ENCODE data around the gene EIF4B. TPM values are rescaled to one million over a fixed set of nuclear protein-coding genes. Genes with fewer than 3 reads are reported as not detected.

The EIF4B gene
- total RNA-seq, 1 experiment from 2014 or later, result 445 TPM

DNA sequence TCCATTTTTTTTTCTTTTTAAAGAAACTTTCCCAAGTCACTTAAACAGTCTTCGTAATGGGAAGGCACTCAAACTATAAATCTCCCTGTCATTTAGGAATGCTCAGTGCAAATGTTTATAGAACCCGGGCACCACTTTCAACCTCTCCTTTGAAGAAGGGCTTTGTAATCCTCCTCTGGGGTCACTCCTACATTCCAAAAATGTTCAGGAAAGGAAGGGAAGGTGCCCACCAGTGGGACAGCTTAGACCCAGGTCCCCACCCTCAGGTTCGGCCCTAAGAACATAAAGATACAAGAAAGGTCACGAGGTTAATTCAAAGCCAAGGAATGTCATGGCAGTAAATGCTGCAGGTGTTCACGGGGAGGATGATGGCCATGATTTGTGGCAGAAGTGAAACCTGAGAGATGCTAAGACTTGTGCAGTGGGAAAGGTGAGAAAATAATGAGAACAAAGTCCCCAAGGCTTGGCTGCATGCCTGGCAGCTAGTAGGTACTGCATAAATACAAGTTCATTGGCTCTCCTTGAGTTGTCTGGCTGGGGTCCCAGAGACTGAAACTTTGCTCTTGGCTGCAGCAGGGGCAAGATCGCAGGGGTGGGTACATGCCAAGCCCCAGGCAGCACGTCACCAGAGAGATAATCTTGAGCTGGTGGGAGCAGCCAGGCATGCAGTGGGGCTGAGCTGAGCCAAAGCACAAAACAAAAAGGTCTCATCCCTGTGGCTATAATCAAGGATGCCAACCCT lies 36.3 kb upstream of the EIF4B start:
- CTCF ChIA-PET, result interaction anchor here (0.5 to 2.6 kb wide), 9 partner anchors 11 to 1570 kb away, joined by 3 to 16 read pairs (median 4); partner anchors contain the start of genes KRT18 and KRT8
- Mint-ChIP-seq H3K27ac (ENCODE audit: unreplicated experiment) (peak overlapping the region; percentile 98), H3K9me3 (ENCODE audit: unreplicated experiment) (no peaks in the 10 kb centered on the region), H3K4me3 (ENCODE audit: unreplicated experiment) (peak overlapping the region; percentile 69), H3K4me1 (ENCODE audit: low read depth, unreplicated experiment) (peaks cover 55% of the 10 kb centered on the region), H3K36me3 (ENCODE audit: insufficient read depth, unreplicated experiment) (peaks cover 47% of the 10 kb centered on the region), H3K27me3 (ENCODE audit: insufficient read depth, unreplicated experiment) (no peaks in the 10 kb centered on the region)
- peak; percentile 93 to 96 for DNase-seq
- Histone ChIP-seq H3K36me3 (ENCODE audit: control insufficient read depth, insufficient read depth, low read length) (no peaks in the 10 kb centered on the region), H3K4me3 (ENCODE audit: low read depth, low read length) (no peak overlapping the region), H3K4me1 (peaks cover 70% of the 10 kb centered on the region), H3K27me3 (replicated peaks; ENCODE audit: control insufficient read depth, insufficient read depth, low read length) (no peaks in the 10 kb centered on the region), H3K9me3 (no peaks in the 10 kb centered on the region)
- intact Hi-C loops (cut with micrococcal nuclease; ENCODE audit: unreplicated experiment), result loop anchor here (1.0 kb wide), 3 partner anchors 25 to 65 kb away; partner anchors contain the start of gene KRT8
- TF ChIP-seq, protein P1, sequence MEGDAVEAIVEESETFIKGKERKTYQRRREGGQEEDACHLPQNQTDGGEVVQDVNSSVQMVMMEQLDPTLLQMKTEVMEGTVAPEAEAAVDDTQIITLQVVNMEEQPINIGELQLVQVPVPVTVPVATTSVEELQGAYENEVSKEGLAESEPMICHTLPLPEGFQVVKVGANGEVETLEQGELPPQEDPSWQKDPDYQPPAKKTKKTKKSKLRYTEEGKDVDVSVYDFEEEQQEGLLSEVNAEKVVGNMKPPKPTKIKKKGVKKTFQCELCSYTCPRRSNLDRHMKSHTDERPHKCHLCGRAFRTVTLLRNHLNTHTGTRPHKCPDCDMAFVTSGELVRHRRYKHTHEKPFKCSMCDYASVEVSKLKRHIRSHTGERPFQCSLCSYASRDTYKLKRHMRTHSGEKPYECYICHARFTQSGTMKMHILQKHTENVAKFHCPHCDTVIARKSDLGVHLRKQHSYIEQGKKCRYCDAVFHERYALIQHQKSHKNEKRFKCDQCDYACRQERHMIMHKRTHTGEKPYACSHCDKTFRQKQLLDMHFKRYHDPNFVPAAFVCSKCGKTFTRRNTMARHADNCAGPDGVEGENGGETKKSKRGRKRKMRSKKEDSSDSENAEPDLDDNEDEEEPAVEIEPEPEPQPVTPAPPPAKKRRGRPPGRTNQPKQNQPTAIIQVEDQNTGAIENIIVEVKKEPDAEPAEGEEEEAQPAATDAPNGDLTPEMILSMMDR (IDR thresholded peaks at IDR 0.05; ENCODE audit: insufficient read depth in 1 of 2, low read depth in 1 of 2, low read length in 1 of 2, severe bottlenecking in 1 of 2, unreplicated experiment in 1 of 2), result no peak
- no TSS peak for BruUV-seq (replicated peaks)
- POLR2A ChIA-PET, result interaction anchor here (0.5 to 5.4 kb wide), 20 partner anchors 14 to 85 kb away, joined by 3 to 94 read pairs (median 4); partner anchors contain the start of genes EIF4B, KRT18 and KRT8

DNA sequence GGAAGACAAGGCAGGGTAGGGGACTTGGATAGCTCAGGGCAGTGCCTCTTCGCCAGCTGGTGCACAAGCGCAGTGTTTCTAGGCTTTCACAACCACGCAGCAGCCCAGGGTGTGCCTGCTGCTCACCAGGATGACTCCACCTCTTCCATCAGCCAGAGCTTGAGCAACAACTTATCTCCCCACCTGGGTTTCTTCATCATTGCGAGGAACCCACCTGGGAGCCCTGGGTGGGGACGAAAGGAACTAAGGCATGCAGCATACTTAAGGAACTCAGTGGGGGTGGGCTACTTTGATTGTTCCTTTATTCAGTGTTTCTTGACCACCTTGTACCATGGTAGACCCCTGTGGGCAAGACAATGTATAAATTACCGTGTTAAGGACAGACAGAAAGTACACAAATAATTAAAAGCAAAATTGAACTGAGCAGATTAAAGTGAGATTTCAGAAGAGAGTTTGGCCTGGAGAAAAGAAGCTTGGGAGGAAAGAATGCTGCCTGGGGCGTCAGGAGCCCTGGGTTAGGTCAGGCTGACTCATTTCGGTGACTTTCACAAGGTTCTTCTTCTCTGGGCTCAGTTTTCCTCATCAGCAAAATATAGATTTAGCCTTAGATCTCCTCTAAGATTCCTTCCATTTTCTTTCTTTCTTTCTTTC lies 34.5 kb upstream of the EIF4B start:
- TSS peak; percentile 27 for BruUV-seq (replicated peaks)
- TF ChIP-seq, protein P1 (IDR thresholded peaks at IDR 0.05; ENCODE audit: insufficient read depth in 1 of 2, low read depth in 1 of 2, low read length in 1 of 2, severe bottlenecking in 1 of 2, unreplicated experiment in 1 of 2), result no peak
- peak overlapping the region; percentile 60 for H3K4me3 Mint-ChIP-seq (ENCODE audit: unreplicated experiment)
- intact Hi-C loops (cut with micrococcal nuclease; ENCODE audit: unreplicated experiment), result no loop called here
- Histone ChIP-seq H3K9me3 (no peaks in the 10 kb centered on the region), H3K36me3 (ENCODE audit: control insufficient read depth, insufficient read depth, low read length) (no peaks in the 10 kb centered on the region), H3K4me1 (peaks cover 81% of the 10 kb centered on the region), H3K27me3 (replicated peaks; ENCODE audit: control insufficient read depth, insufficient read depth, low read length) (no peaks in the 10 kb centered on the region), H3K4me3 (ENCODE audit: low read depth, low read length) (no peak overlapping the region)
- H3K4me1 Mint-ChIP-seq (ENCODE audit: low read depth, unreplicated experiment), result peaks cover 67% of the 10 kb centered on the region
- H3K27ac Mint-ChIP-seq (ENCODE audit: unreplicated experiment), result peak overlapping the region; percentile 98
- peak; percentile 91 to 94 for DNase-seq
- peaks cover 49% of the 10 kb centered on the region for H3K36me3 Mint-ChIP-seq (ENCODE audit: insufficient read depth, unreplicated experiment)
- CTCF ChIA-PET, result interaction anchor here (0.8 to 1.8 kb wide), 7 partner anchors 9 to 67 kb away, joined by 3 to 11 read pairs (median 8); partner anchors contain the start of genes EIF4B and KRT8
- POLR2A ChIA-PET, result interaction anchor here (0.7 to 5.4 kb wide), 11 partner anchors 15 to 79 kb away, joined by 3 to 94 read pairs (median 7); partner anchors contain the start of genes KRT18 and KRT8
- no peaks in the 10 kb centered on the region for H3K27me3 Mint-ChIP-seq (ENCODE audit: insufficient read depth, unreplicated experiment)
- H3K9me3 Mint-ChIP-seq (ENCODE audit: unreplicated experiment), result no peaks in the 10 kb centered on the region

DNA sequence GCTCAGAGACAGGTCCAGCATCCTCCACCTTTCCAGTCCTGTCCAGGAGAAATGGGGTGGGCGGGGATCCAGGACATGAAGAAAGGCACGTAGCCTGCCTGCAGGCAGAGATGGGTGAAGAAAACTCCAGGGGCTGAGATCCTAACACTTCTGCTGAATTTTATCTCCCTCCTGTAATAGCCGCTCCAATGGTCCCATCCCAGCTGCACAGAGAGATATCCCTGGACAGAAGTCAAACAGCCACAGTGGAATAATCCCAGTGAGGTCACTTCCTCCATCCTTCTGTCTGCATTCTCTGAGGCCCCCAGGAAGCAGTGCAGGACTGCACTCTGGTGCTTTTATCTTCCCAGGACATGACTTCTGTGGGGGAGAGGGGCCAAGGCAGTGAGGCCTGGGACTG lies 31.1 kb upstream of the EIF4B start:
- peaks cover 80% of the 10 kb centered on the region for H3K4me1 Mint-ChIP-seq (ENCODE audit: low read depth, unreplicated experiment)
- BruUV-seq (replicated peaks), result no TSS peak
- H3K27me3 ChIP-seq (replicated peaks; ENCODE audit: control insufficient read depth, insufficient read depth, low read length), result no peaks in the 10 kb centered on the region
- intact Hi-C loops (cut with micrococcal nuclease; ENCODE audit: unreplicated experiment), result no loop called here
- no peak overlapping the region for H3K4me3 ChIP-seq (ENCODE audit: low read depth, low read length)
- peak overlapping the region; percentile 83 for H3K27ac Mint-ChIP-seq (ENCODE audit: unreplicated experiment)
- TF ChIP-seq, protein P1 (IDR thresholded peaks at IDR 0.05; ENCODE audit: insufficient read depth in 1 of 2, low read depth in 1 of 2, low read length in 1 of 2, severe bottlenecking in 1 of 2, unreplicated experiment in 1 of 2), result no peak
- H3K36me3 ChIP-seq (ENCODE audit: control insufficient read depth, insufficient read depth, low read length), result no peaks in the 10 kb centered on the region
- H3K4me1 ChIP-seq, result peaks cover 80% of the 10 kb centered on the region
- no peaks in the 10 kb centered on the region for H3K9me3 ChIP-seq
- ChIA-PET POLR2A (interaction anchor here (1.0 to 1.2 kb wide), 2 partner anchors 50 to 71 kb away, joined by 4 to 12 read pairs; partner anchors contain the start of gene KRT8), CTCF (interaction anchor here (1.9 kb wide), 1 partner anchor 70 kb away, joined by 10 read pairs; the partner anchor contains the start of gene KRT8)
- H3K9me3 Mint-ChIP-seq (ENCODE audit: unreplicated experiment), result no peaks in the 10 kb centered on the region
- H3K36me3 Mint-ChIP-seq (ENCODE audit: insufficient read depth, unreplicated experiment), result peaks cover 32% of the 10 kb centered on the region
- H3K4me3 Mint-ChIP-seq (ENCODE audit: unreplicated experiment), result peak overlapping the region; percentile 20
- no peaks in the 10 kb centered on the region for H3K27me3 Mint-ChIP-seq (ENCODE audit: insufficient read depth, unreplicated experiment)
- peak in 1 of 2 experiments; percentile 71 for DNase-seq
